Cardiac muscle cell (in vitro differentiated cells and primary cell): ENCODE data around the gene ZFP90. TPM values are rescaled to one million over a fixed set of nuclear protein-coding genes. Genes with fewer than 3 reads are reported as not detected.

ENCODE experiments used
- DNase-seq, 2 donors: peaks; one replicate each; pipeline versions ENCODE4 v3.0.0 to v3.0.0-alpha.2; 2010 to 2017; ENCODE audit warnings: low read depth in 1 of 2, low spot score in 1 of 2
- H3K27ac ChIP-seq: fragments of 200-600 bp; sonication (generic); 2 replicates; pipeline ENCODE4 v1.5.1; 2016
- H3K27me3 ChIP-seq: fragments of 200-600 bp; sonication (generic); 2 replicates; pipeline ENCODE4 v1.6.0; 2016; ENCODE audit warnings: control low read depth
- H3K36me3 ChIP-seq: fragments of 200-600 bp; sonication (generic); 2 replicates; pipeline ENCODE4 v1.5.1; 2016; ENCODE audit warnings: control low read depth
- H3K4me1 ChIP-seq: fragments of 200-600 bp; sonication (generic); 2 replicates; pipeline ENCODE4 v1.8.1; 2017; ENCODE audit warnings: low read depth, mild to moderate bottlenecking, mixed run types
- H3K4me3 ChIP-seq: fragments of 200-600 bp; sonication (generic); 2 replicates; pipeline ENCODE4 v1.5.1; 2016; ENCODE audit warnings: mild to moderate bottlenecking
- H3K9me3 ChIP-seq: fragments of 200-600 bp; sonication (generic); 2 replicates; pipeline ENCODE4 v1.5.1; 2017; ENCODE audit warnings: low read depth, mild to moderate bottlenecking, control low read depth
- CTCF ChIP-seq: IDR thresholded peaks from 2 replicates; pipeline ENCODE4 v1.5.1; 2012; ENCODE audit warnings: low read depth, mild to moderate bottlenecking, low read length
- polyA plus RNA-seq: library from polyadenylated mRNA; unstranded; fragments of >200 nt; fragmentation: Nextera tagmentation; extraction: Ambion mirVana; gene quantifications from 2 replicates; pipeline ENCODE4 v1.2.1, GENCODE V29; 2016
- total RNA-seq: library from RNA; depleted of rRNA; stranded (reverse); fragments of >200 nt; gene quantifications from 2 replicates; pipeline ENCODE4 v1.2.3, GENCODE V29; 2016

Gene ZFP90
- total and polyA plus RNA-seq, 2 experiments from 2014 or later: 29.1 to 69.3 TPM

- no peak overlapping the region for H3K27ac ChIP-seq
- TF ChIP-seq CTCF: no peak
- H3K4me3 ChIP-seq: no peak overlapping the region
Measured at GRCh38 chr16:68608330-68608729, 69.2 kb downstream of the ZFP90 start.

GRCh38 chr16:68612996-68613395 is 73.9 kb downstream of the ZFP90 start:
- H3K4me1 ChIP-seq: no peaks in the 10 kb centered on the region
- H3K27me3 ChIP-seq: no peaks in the 10 kb centered on the region
- H3K4me3 ChIP-seq: no peak overlapping the region
- H3K27ac ChIP-seq: no peak overlapping the region
- H3K36me3 ChIP-seq: no peaks in the 10 kb centered on the region
- no peaks in the 10 kb centered on the region for H3K9me3 ChIP-seq
- TF ChIP-seq CTCF: no peak
- DNase-seq: no peak

More at GRCh38 chr16:68608330-68608729, 69.2 kb downstream of the ZFP90 start:
- H3K36me3 ChIP-seq: no peaks in the 10 kb centered on the region
- no peaks in the 10 kb centered on the region for H3K9me3 ChIP-seq
- DNase-seq: no peak
- H3K4me1 ChIP-seq: no peaks in the 10 kb centered on the region
- no peaks in the 10 kb centered on the region for H3K27me3 ChIP-seq

GRCh38 chr16:68617734-68618133 is 78.6 kb downstream of the ZFP90 start:
- Histone ChIP-seq H3K27me3 (no peaks in the 10 kb centered on the region), H3K4me3 (no peak overlapping the region), H3K27ac (no peak overlapping the region), H3K36me3 (no peaks in the 10 kb centered on the region), H3K4me1 (no peaks in the 10 kb centered on the region), H3K9me3 (no peaks in the 10 kb centered on the region)
- no peak for DNase-seq
- no peak for TF ChIP-seq CTCF

Other genes starting within 250 kb of the ZFP90 start
- gene SLC7A6OS, start 228.3 kb upstream of the ZFP90 start, total RNA-seq: 12.8 and 24.3 TPM in 2 replicates
- 18.4 and 24.4 TPM in 2 replicates for gene SLC7A6OS, start 228.3 kb upstream of the ZFP90 start, polyA plus RNA-seq
- 106 and 110 TPM in 2 replicates for gene PRMT7, start 228.3 kb upstream of the ZFP90 start, total RNA-seq
- gene PRMT7, start 228.3 kb upstream of the ZFP90 start, polyA plus RNA-seq: 55.8 and 56.6 TPM in 2 replicates
- 0.27 TPM in 1 of 2 replicates, not detected in the other for gene SMPD3, start 90.8 kb upstream of the ZFP90 start, total RNA-seq
- gene SMPD3, start 90.8 kb upstream of the ZFP90 start, polyA plus RNA-seq: 1.5 and 2.8 TPM in 2 replicates
- 156 and 342 TPM in 2 replicates for gene CDH3, start 106.0 kb downstream of the ZFP90 start, total RNA-seq
- 115 and 211 TPM in 2 replicates for gene CDH3, start 106.0 kb downstream of the ZFP90 start, polyA plus RNA-seq
- gene CDH1, start 198.0 kb downstream of the ZFP90 start, total RNA-seq: 0.74 and 1.4 TPM in 2 replicates
- gene CDH1, start 198.0 kb downstream of the ZFP90 start, polyA plus RNA-seq: 0.09 TPM in 1 of 2 replicates, not detected in the other